Measurements from ENCODE around the gene RTKN2.
A peak's percentile ranks its signal among the peaks of the same experiment; 100 is the strongest.

Gene RTKN2, protein sequence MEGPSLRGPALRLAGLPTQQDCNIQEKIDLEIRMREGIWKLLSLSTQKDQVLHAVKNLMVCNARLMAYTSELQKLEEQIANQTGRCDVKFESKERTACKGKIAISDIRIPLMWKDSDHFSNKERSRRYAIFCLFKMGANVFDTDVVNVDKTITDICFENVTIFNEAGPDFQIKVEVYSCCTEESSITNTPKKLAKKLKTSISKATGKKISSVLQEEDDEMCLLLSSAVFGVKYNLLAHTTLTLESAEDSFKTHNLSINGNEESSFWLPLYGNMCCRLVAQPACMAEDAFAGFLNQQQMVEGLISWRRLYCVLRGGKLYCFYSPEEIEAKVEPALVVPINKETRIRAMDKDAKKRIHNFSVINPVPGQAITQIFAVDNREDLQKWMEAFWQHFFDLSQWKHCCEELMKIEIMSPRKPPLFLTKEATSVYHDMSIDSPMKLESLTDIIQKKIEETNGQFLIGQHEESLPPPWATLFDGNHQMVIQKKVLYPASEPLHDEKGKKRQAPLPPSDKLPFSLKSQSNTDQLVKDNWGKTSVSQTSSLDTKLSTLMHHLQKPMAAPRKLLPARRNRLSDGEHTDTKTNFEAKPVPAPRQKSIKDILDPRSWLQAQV

DNA sequence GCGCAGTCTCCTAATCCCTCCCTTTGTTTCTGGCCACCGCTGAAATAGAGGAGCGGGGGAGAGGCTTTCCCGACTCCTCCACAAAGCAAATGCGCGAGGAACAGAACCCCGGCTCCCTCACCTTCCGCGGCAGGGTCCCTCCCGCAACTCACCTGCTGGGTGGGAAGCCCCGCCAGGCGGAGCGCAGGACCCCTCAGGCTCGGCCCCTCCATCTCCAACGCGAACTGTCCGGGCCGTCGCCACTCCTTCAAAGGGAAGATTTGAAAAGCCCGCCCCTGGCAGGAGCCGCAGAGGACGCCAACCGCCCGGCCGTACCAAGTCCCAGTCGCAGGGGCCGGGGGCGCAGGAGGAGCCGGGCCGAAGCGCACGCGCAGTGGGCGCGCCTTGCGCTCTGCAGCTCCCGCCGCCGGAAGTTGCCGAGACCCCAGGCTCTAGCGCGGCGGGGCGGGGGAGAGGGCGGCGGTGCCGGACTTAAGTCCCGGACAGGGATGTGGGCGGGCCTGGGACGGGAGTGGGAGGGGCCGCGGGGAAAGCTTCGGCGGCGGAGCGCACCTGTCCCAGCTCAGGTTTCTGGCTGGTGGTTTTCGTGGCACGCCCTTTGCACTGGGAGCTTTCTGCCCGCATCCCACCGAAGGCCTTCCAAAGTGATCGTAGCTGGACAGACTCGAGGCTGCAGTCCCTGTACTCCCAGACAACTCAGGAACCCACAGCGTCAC is at the start of gene RTKN2:
RTKN2 (minus strand) TSS at position 446 of the 716 bp plus-strand sequence; CDS start at position 212, 234 bp downstream.
- Histone ChIP-seq H3K9me3 (ENCODE audit: control insufficient read depth, insufficient read depth, low read length) (no peaks in the 10 kb centered on the region), H3K9ac (ENCODE audit: low read depth, low read length) (peak within 1 kb of the TSS; percentile 87), H3K4me3 (ENCODE audit: low read depth, low read length) (peak within 1 kb of the TSS; percentile 97), H3K27me3 (ENCODE audit: control insufficient read depth, insufficient read depth, low read length) (peaks cover 12% of the 10 kb centered on the region), H3K36me3 (ENCODE audit: control insufficient read depth, insufficient read depth, low read length) (no peaks in the 10 kb centered on the region), H3K27ac (ENCODE audit: low read depth, low read length) (peak within 1 kb of the TSS; percentile 91), H3K4me1 (ENCODE audit: control insufficient read depth, insufficient read depth, low read length) (peaks cover 33% of the 10 kb centered on the region)

DNA sequence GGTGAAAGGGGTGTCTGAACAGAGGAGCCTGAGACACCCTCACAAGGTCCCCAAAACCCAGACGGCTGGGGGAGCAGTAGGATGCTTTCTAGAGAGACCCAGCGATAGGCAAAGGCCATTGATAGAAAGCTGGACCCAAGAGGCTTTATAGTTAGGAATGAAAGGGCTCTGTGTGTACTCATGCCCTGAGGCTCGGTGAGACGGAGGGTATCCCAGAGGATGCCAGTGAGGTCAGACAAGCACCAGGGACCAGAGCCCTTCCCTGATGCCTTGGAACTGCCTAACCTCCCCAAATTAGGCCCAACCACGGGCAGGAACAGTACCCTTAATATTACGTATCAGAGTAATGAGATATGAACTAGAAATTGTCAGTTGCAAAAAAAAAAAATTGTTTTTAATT is 48.6 kb upstream of the RTKN2 start:
- no peaks in the 10 kb centered on the region for H3K9me3 ChIP-seq (ENCODE audit: control insufficient read depth, insufficient read depth, low read length)
- H3K27me3 ChIP-seq (ENCODE audit: control insufficient read depth, insufficient read depth, low read length) = no peaks in the 10 kb centered on the region
- H3K9ac ChIP-seq (ENCODE audit: low read depth, low read length) = no peak overlapping the region
- H3K4me3 ChIP-seq (ENCODE audit: low read depth, low read length) = no peak overlapping the region
- H3K27ac ChIP-seq (ENCODE audit: low read depth, low read length) = no peak overlapping the region
- H3K36me3 ChIP-seq (ENCODE audit: control insufficient read depth, insufficient read depth, low read length) = no peaks in the 10 kb centered on the region
- no peaks in the 10 kb centered on the region for H3K4me1 ChIP-seq (ENCODE audit: control insufficient read depth, insufficient read depth, low read length)

DNA sequence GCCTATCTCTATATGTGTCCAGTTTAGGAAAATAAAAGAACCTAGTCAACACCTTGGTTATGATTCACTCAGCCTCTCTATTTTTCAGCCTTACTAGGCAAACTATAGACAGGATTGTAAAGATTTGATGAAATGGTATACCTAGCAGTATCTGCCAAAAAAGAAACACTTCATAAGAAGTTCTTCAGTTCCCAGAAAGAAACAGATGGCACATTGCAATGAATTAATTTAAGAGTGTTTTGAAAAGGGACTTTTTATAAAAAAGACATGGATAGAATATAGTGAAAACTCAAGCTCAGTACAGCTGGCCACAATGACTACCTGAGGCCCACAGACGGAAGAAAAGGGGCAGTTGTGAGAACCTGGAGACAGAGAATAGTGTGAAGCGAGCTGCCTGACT is 40.6 kb upstream of the RTKN2 start:
- H3K36me3 ChIP-seq (ENCODE audit: control insufficient read depth, insufficient read depth, low read length) = no peaks in the 10 kb centered on the region
- no peaks in the 10 kb centered on the region for H3K27me3 ChIP-seq (ENCODE audit: control insufficient read depth, insufficient read depth, low read length)
- H3K27ac ChIP-seq (ENCODE audit: low read depth, low read length) = no peak overlapping the region
- no peak overlapping the region for H3K4me3 ChIP-seq (ENCODE audit: low read depth, low read length)
- no peak overlapping the region for H3K9ac ChIP-seq (ENCODE audit: low read depth, low read length)
- H3K9me3 ChIP-seq (ENCODE audit: control insufficient read depth, insufficient read depth, low read length) = no peaks in the 10 kb centered on the region
- H3K4me1 ChIP-seq (ENCODE audit: control insufficient read depth, insufficient read depth, low read length) = no peaks in the 10 kb centered on the region; the same call in 1 of the 2 replicates

DNA sequence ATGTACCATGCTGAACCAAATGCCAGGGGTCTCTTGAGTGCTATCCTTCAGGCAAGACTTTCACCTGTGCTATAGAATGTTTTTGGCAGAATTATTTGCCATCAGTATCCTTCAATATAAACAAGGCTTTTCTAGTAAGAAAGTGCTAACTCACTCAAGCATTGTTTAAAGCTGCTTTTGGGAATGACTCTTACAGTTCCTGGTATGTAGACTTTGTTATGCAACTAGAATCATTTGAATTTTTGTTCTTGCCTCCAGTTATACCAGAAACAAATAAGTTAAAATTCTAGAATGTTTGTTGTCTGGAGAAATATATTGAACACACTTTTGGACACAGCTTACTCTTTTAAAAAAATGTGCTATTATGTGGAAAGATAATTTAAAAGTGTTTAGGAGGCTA is 39.5 kb upstream of the RTKN2 start:
- Histone ChIP-seq H3K9ac (ENCODE audit: low read depth, low read length) (no peak overlapping the region), H3K4me3 (ENCODE audit: low read depth, low read length) (no peak overlapping the region), H3K9me3 (ENCODE audit: control insufficient read depth, insufficient read depth, low read length) (no peaks in the 10 kb centered on the region), H3K4me1 (ENCODE audit: control insufficient read depth, insufficient read depth, low read length) (no peaks in the 10 kb centered on the region; the same call in 1 of the 2 replicates), H3K27ac (ENCODE audit: low read depth, low read length) (no peak overlapping the region), H3K36me3 (ENCODE audit: control insufficient read depth, insufficient read depth, low read length) (no peaks in the 10 kb centered on the region), H3K27me3 (ENCODE audit: control insufficient read depth, insufficient read depth, low read length) (no peaks in the 10 kb centered on the region)

DNA sequence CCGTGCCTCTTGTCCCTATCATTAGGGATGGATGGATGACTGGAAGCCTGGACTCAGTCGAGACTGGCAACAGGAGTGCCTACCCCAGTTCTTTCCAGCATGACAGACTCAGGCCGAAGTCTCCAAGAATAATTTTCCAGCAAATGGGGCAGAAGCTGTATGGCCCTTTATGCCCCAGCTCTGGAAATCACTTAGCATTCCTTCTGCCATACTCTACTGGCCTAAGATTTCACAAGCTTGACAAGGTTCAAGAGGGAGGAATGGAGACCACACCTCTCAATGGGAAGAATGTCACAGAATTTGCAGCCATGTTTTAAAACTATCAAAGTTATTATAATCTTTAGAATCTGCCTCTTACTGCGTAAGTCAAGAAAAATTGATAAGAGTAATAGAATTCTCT is 39.0 kb upstream of the RTKN2 start:
- Histone ChIP-seq H3K4me3 (ENCODE audit: low read depth, low read length) (no peak overlapping the region), H3K27ac (ENCODE audit: low read depth, low read length) (no peak overlapping the region), H3K4me1 (ENCODE audit: control insufficient read depth, insufficient read depth, low read length) (no peaks in the 10 kb centered on the region; the same call in 1 of the 2 replicates), H3K9ac (ENCODE audit: low read depth, low read length) (no peak overlapping the region), H3K36me3 (ENCODE audit: control insufficient read depth, insufficient read depth, low read length) (no peaks in the 10 kb centered on the region), H3K27me3 (ENCODE audit: control insufficient read depth, insufficient read depth, low read length) (no peaks in the 10 kb centered on the region), H3K9me3 (ENCODE audit: control insufficient read depth, insufficient read depth, low read length) (no peaks in the 10 kb centered on the region)

DNA sequence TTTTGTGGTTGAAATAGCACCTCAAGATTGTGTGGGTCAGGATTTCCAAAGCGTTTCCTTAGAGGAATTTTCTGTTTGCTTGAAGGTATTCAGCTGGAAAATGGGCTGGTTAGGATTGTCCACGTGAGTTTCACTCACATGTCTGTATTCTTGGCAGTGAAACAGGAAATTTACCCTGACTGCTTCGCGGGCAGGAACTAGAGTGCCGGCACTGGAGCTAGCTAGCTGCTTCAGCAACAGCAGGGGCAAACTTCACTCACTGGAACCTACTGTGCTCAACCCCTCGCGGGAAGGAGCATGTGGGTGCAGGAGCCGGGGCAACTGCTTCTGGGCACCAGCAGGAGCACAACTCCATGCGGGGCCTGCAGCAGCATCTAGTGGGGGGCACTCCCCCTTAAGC is 38.0 kb upstream of the RTKN2 start:
- Histone ChIP-seq H3K27ac (ENCODE audit: low read depth, low read length) (no peak overlapping the region), H3K9me3 (ENCODE audit: control insufficient read depth, insufficient read depth, low read length) (no peaks in the 10 kb centered on the region), H3K4me3 (ENCODE audit: low read depth, low read length) (no peak overlapping the region), H3K9ac (ENCODE audit: low read depth, low read length) (no peak overlapping the region), H3K36me3 (ENCODE audit: control insufficient read depth, insufficient read depth, low read length) (no peaks in the 10 kb centered on the region), H3K4me1 (ENCODE audit: control insufficient read depth, insufficient read depth, low read length) (no peaks in the 10 kb centered on the region; the same call in 1 of the 2 replicates), H3K27me3 (ENCODE audit: control insufficient read depth, insufficient read depth, low read length) (no peaks in the 10 kb centered on the region)

DNA sequence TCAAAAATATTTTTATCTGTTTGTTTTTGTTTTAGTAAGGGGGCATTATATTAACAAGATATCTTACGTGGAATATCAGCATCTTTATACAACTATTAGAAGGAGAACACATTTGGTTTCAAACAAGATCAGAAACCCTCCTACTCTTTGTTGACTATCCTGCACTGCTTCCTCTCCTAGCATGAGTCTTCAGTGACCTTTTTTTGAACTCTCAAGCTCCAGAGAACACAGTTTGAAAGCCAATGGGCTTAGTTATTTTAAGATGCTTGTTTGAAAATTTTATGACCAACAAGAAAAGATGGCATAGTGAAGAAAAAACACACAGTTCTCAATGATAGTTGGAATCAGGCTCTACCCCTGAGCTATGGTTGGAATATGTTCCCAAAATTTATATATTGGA is 37.2 kb upstream of the RTKN2 start:
- H3K9ac ChIP-seq (ENCODE audit: low read depth, low read length) = no peak overlapping the region
- no peaks in the 10 kb centered on the region; the same call in 1 of the 2 replicates for H3K4me1 ChIP-seq (ENCODE audit: control insufficient read depth, insufficient read depth, low read length)
- no peak overlapping the region for H3K27ac ChIP-seq (ENCODE audit: low read depth, low read length)
- H3K4me3 ChIP-seq (ENCODE audit: low read depth, low read length) = no peak overlapping the region
- no peaks in the 10 kb centered on the region for H3K36me3 ChIP-seq (ENCODE audit: control insufficient read depth, insufficient read depth, low read length)
- no peaks in the 10 kb centered on the region for H3K9me3 ChIP-seq (ENCODE audit: control insufficient read depth, insufficient read depth, low read length)
- H3K27me3 ChIP-seq (ENCODE audit: control insufficient read depth, insufficient read depth, low read length) = no peaks in the 10 kb centered on the region

DNA sequence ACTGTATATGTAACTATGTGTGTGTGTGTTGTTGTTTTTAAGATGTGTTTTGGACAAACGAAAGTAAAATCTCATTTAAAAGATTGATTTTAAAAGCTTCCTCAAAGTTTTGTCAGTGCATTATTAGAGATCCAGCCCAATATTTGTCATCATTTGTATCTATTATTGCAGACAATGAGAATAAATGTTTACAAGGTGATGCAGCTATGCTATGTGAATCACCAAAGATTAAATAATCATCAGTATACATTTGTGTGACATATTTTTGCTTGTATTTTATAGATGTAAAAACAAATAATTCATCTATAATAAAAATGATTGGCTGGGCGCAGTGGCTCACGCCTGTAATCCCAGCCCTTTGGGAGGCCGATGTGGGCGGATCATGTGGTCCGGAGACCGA is 35.3 kb upstream of the RTKN2 start:
- H3K27ac ChIP-seq (ENCODE audit: low read depth, low read length) = no peak overlapping the region
- no peak overlapping the region for H3K9ac ChIP-seq (ENCODE audit: low read depth, low read length)
- no peaks in the 10 kb centered on the region; the same call in 1 of the 2 replicates for H3K4me1 ChIP-seq (ENCODE audit: control insufficient read depth, insufficient read depth, low read length)
- no peak overlapping the region for H3K4me3 ChIP-seq (ENCODE audit: low read depth, low read length)
- no peaks in the 10 kb centered on the region for H3K27me3 ChIP-seq (ENCODE audit: control insufficient read depth, insufficient read depth, low read length)
- H3K36me3 ChIP-seq (ENCODE audit: control insufficient read depth, insufficient read depth, low read length) = no peaks in the 10 kb centered on the region
- H3K9me3 ChIP-seq (ENCODE audit: control insufficient read depth, insufficient read depth, low read length) = no peaks in the 10 kb centered on the region

DNA sequence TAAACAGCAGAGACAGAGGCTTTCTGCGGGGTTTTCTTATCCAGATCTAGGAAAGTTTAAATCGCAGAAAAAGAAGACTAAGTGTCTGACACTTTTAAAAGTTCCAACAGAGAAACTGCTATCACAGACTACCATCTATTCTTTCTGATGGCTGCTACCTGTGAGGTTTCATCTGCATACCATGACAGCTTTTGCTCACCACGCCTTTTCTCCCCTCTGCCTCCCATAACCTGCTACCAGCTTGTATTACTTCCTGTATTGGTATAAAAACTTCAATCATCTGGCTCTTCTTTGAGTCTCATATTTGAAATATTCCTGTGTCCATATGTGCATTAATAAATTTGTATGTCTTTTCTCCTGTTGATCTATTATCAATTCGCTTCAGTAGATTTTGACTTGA is 34.1 kb upstream of the RTKN2 start:
- Histone ChIP-seq H3K36me3 (ENCODE audit: control insufficient read depth, insufficient read depth, low read length) (no peaks in the 10 kb centered on the region), H3K4me3 (ENCODE audit: low read depth, low read length) (no peak overlapping the region), H3K27me3 (ENCODE audit: control insufficient read depth, insufficient read depth, low read length) (no peaks in the 10 kb centered on the region), H3K9ac (ENCODE audit: low read depth, low read length) (no peak overlapping the region), H3K4me1 (ENCODE audit: control insufficient read depth, insufficient read depth, low read length) (no peaks in the 10 kb centered on the region), H3K27ac (ENCODE audit: low read depth, low read length) (no peak overlapping the region), H3K9me3 (ENCODE audit: control insufficient read depth, insufficient read depth, low read length) (no peaks in the 10 kb centered on the region)

DNA sequence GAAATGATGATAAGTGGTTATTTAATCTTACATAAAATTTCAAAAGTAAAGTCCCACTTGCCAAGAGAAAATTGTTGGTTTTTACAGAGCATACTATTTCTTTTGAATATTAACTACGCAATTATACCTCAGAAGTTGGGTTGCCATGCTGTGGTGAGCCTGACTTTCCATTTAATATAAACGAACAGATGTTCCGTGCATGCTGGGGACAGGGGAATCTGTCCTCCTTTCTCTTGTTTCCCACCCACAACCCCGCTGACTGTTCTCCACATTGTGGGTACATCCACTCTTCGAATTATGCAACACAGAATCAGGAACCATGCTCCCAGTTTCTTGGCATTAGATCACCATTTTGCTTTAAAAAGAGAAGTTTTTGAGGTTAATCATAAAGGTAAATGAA is 29.2 kb upstream of the RTKN2 start:
- no peak overlapping the region for H3K27ac ChIP-seq (ENCODE audit: low read depth, low read length)
- H3K9ac ChIP-seq (ENCODE audit: low read depth, low read length) = no peak overlapping the region
- no peaks in the 10 kb centered on the region for H3K4me1 ChIP-seq (ENCODE audit: control insufficient read depth, insufficient read depth, low read length)
- no peaks in the 10 kb centered on the region for H3K9me3 ChIP-seq (ENCODE audit: control insufficient read depth, insufficient read depth, low read length)
- H3K27me3 ChIP-seq (ENCODE audit: control insufficient read depth, insufficient read depth, low read length) = no peaks in the 10 kb centered on the region
- no peak overlapping the region for H3K4me3 ChIP-seq (ENCODE audit: low read depth, low read length)
- H3K36me3 ChIP-seq (ENCODE audit: control insufficient read depth, insufficient read depth, low read length) = no peaks in the 10 kb centered on the region

DNA sequence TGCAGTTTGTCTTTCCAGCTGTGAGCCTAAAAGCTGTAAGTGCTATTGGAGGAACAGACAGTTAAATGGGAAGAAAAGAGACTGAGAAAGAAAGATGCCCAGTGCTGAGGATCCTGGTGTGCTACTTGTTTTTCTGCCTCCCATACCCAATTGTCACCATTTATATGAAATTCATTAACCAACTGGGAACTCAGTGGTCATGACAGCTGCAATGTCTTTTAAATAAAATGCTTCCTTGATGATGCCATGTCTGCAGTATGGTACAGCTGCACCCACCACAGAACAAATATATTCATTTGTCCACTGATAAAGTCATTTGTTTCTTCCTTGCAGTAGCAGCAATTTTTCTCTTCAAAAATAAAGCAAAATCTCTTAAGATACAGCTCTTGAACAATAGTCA is 15.6 kb upstream of the RTKN2 start:
- H3K27ac ChIP-seq (ENCODE audit: low read depth, low read length) = no peak overlapping the region
- no peak overlapping the region for H3K9ac ChIP-seq (ENCODE audit: low read depth, low read length)
- H3K36me3 ChIP-seq (ENCODE audit: control insufficient read depth, insufficient read depth, low read length) = no peaks in the 10 kb centered on the region
- H3K27me3 ChIP-seq (ENCODE audit: control insufficient read depth, insufficient read depth, low read length) = no peaks in the 10 kb centered on the region
- H3K4me1 ChIP-seq (ENCODE audit: control insufficient read depth, insufficient read depth, low read length) = no peaks in the 10 kb centered on the region
- no peaks in the 10 kb centered on the region for H3K9me3 ChIP-seq (ENCODE audit: control insufficient read depth, insufficient read depth, low read length)
- no peak overlapping the region for H3K4me3 ChIP-seq (ENCODE audit: low read depth, low read length)

All from HUES48 (cell line).